Esophagus muscularis mucosa (tissue), 4 donors: ENCODE results near the gene SLC2A13.

ENCODE experiments used
- EP300 ChIP-seq: sonication (generic); formaldehyde crosslinking; IDR thresholded peaks from one replicate; pipeline ENCODE4 v1.6.1; 2017; ENCODE audit warnings: antibody characterized with exemption
- POLR2A ChIP-seq: fragments of 450-650 bp; IDR thresholded peaks from one replicate; pipeline ENCODE4 v1.6.1; 2017; ENCODE audit warnings: antibody characterized with exemption, moderate library complexity, mild to moderate bottlenecking, low read depth
- TF ChIP-seq, protein P1 (sequence below), 3 experiments: fragments of 200-600 bp in 2 of 3; fragments of 450-650 bp in 1 of 3; sonication (generic) in 2 of 3; IDR thresholded peaks; one replicate each; pipeline ENCODE4 v1.5.1; 2017 to 2019; ENCODE audit warnings: antibody characterized with exemption in 3 of 3, mild to moderate bottlenecking in 2 of 3, moderate library complexity in 1 of 3

DNA sequence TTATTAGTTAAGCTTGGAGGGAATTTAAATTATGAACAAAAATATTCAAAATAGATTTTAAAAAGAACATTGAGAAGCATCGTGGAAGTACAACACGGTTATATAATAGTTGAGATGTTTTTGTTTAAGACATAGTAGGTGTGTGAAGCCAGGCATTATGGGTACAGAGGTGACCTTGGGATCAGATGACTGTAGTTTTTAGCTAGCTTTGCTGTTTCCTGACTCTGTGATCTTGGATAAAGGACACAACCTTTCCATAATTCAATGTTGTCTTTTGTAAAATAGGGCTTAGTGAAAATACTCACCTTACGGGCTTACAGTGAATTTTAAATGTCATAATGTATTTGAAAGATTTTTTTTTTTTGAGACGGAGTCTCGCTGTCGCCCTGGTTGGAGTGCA, 239.7 kb downstream of the SLC2A13 start:
- TF ChIP-seq, protein P1, sequence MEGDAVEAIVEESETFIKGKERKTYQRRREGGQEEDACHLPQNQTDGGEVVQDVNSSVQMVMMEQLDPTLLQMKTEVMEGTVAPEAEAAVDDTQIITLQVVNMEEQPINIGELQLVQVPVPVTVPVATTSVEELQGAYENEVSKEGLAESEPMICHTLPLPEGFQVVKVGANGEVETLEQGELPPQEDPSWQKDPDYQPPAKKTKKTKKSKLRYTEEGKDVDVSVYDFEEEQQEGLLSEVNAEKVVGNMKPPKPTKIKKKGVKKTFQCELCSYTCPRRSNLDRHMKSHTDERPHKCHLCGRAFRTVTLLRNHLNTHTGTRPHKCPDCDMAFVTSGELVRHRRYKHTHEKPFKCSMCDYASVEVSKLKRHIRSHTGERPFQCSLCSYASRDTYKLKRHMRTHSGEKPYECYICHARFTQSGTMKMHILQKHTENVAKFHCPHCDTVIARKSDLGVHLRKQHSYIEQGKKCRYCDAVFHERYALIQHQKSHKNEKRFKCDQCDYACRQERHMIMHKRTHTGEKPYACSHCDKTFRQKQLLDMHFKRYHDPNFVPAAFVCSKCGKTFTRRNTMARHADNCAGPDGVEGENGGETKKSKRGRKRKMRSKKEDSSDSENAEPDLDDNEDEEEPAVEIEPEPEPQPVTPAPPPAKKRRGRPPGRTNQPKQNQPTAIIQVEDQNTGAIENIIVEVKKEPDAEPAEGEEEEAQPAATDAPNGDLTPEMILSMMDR (IDR thresholded peaks at IDR 0.05) = no peak
- TF ChIP-seq POLR2A = no peak
- no peak for TF ChIP-seq EP300
